D721Med (cell line): ENCODE data around the gene UNC93A.
"Not testable (repeated sequence)": the region's sequence is repeated elsewhere in the genome, so short reads cannot be mapped to it uniquely, and the experiment has no call there.

ENCODE experiments used
- DNase-seq: peaks from one replicate; pipeline ENCODE4 v3.0.0; 2011; ENCODE audit warnings: low spot score; ENCODE audit not compliant: insufficient read length
- FAIRE-seq: peaks from 2 replicates; lab custom pipeline; 2011; peaks lifted over from hg19 to GRCh38; lab: Jason Lieb, UNC
- CTCF ChIP-seq: IDR thresholded peaks from 2 replicates; pipeline ENCODE4 v1.5.1; 2012; ENCODE audit warnings: mild to moderate bottlenecking, control low read depth; ENCODE audit not compliant: insufficient read depth; ENCODE audit errors: missing control alignments

Gene UNC93A

GRCh38 chr6:167356874-167357273, 65.8 kb downstream of the UNC93A start:
- FAIRE-seq: no peak

GRCh38 chr6:167358394-167358793, 67.3 kb downstream of the UNC93A start:
- FAIRE-seq, DNase-seq: not testable (repeated sequence)

More at GRCh38 chr6:167356874-167357273, 65.8 kb downstream of the UNC93A start:
- no peak for TF ChIP-seq CTCF
- DNase-seq: no peak

- DNase-seq: not testable (repeated sequence)
These were observed 70.1 kb downstream of the UNC93A start for GRCh38 chr6:167361170-167361569.

More at GRCh38 chr6:167361170-167361569, 70.1 kb downstream of the UNC93A start:
- not testable (repeated sequence) for FAIRE-seq
